ENCODE measurements around the gene EMILIN1.
A peak's percentile ranks its signal among the peaks of the same experiment; 100 is the strongest.

Gene EMILIN1

DNA sequence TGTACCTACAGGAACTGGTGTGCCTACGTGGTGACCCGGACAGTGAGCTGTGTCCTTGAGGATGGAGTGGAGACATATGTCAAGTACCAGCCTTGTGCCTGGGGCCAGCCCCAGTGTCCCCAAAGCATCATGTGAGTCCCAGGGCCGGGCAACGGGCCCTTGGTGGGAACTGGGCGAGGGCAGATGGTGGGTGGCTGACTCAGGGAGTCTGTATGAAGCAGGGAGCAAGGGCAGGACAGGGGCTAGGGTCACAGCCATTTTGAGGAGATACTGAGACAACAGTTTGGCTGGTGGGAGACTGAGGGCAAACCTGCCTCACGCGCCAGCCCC, 1.7 kb downstream of the EMILIN1 start:
- DNase-seq (ENCODE audit: low read depth in 2 of 2): no peak

DNA sequence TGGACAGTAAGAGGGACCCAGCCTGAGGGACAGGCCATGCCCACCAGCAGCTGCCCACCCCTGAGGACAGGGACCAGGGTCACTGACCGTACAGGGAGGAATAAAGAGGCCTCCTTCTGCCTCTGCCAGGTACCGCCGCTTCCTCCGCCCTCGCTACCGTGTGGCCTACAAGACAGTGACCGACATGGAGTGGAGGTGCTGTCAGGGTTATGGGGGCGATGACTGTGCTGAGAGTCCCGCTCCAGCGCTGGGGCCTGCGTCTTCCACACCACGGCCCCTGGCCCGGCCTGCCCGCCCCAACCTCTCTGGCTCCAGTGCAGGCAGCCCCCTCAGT, 2.2 kb downstream of the EMILIN1 start:
- DNase-seq (ENCODE audit: low read depth in 2 of 2): no peak

GRCh38 chr2:27081984-27082772, 3.8 kb downstream of the EMILIN1 start:
- no peak for DNase-seq (ENCODE audit: low read depth in 2 of 2)

DNA sequence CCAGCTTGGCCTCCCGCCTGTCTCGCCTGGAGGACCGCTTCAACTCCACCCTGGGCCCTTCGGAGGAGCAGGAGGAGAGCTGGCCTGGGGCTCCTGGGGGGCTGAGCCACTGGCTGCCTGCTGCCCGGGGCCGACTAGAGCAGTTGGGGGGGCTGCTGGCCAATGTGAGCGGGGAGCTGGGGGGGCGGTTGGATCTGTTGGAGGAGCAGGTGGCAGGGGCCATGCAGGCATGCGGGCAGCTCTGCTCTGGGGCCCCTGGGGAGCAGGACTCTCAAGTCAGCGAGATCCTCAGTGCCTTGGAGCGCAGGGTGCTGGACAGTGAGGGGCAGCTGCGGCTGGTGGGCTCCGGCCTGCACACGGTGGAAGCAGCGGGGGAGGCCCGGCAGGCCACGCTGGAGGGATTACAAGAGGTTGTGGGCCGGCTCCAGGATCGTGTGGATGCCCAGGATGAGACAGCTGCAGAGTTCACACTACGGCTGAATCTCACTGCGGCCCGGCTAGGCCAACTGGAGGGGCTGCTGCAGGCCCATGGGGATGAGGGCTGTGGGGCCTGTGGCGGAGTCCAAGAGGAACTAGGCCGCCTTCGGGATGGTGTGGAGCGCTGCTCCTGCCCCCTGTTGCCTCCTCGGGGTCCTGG, 4.5 kb downstream of the EMILIN1 start:
- no peak for DNase-seq (ENCODE audit: low read depth in 2 of 2)

- DNase-seq (ENCODE audit: low read depth in 2 of 2): no peak
Observed at GRCh38 chr2:27083410-27084296, 5.2 kb downstream of the EMILIN1 start.

DNA sequence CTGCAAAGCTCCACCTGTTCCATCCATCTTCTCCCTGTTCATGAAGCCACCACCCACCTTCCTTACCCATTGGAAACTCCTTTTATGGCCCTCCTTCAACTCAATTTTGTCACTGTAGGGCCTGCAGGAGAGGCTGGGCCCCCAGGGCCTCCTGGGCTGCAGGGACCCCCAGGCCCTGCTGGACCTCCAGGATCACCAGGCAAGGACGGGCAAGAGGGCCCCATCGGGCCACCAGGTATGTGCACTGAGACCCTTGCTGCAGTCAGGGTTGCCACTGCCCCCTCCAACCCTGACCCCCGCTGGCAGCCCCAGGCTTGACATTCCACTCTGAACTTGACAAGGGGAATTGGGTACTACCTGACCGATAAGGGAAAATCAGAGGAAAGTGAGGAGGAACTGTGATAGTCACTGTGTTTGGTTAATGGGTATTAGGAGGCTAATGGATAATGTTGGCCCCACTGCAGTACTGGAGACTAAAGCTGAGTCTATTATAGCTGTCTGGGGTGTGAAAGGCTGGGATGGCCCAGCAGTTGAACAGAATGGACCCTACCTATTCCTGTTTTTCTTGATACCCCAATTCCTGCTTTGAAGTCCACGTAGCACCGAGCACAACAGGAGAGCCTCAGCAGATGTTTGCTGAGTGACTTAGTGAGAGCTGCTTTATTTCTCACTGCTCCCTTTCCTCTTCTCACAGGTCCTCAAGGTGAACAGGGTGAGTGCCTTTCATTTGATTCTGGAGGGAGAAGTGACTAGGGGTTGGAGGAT, 6.1 kb downstream of the EMILIN1 start:
- DNase-seq (ENCODE audit: low read depth in 2 of 2): no peak

DNA sequence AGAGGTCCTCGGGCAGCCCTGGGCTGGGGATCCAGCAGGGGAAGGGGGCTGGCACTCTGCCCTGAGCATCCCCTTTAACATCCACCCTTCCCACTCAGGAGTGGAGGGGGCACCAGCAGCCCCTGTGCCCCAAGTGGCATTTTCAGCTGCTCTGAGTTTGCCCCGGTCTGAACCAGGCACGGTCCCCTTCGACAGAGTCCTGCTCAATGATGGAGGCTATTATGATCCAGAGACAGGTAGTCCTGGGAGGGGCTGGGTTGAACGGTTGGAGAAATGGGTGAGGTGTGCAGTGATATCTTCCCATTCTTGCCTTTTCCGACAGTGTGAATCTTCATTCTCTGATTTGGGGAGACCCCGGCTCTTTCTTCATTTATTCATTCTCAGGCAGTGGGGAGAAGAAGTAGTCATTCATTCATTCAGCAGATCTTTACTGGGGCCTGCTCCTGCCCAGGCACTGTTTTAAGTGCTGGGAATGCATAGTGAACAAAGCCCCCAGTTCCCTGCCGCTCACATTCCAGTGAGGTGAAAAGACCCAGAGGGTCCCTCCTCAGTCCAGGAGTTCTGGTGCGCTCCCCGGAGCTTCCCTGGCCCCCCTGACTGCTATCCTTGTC, 6.8 kb downstream of the EMILIN1 start:
- no peak for DNase-seq (ENCODE audit: low read depth in 2 of 2)

DNA sequence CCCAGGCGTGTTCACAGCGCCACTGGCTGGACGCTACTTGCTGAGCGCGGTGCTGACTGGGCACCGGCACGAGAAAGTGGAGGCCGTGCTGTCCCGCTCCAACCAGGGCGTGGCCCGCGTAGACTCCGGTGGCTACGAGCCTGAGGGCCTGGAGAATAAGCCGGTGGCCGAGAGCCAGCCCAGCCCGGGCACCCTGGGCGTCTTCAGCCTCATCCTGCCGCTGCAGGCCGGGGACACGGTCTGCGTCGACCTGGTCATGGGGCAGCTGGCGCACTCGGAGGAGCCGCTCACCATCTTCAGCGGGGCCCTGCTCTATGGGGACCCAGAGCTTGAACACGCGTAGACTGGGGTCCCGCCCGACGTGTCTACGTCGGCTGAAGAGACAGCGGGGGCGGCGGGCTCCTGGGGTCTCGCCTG, 7.3 kb downstream of the EMILIN1 start:
- no peak for DNase-seq (ENCODE audit: low read depth in 2 of 2)

DNA sequence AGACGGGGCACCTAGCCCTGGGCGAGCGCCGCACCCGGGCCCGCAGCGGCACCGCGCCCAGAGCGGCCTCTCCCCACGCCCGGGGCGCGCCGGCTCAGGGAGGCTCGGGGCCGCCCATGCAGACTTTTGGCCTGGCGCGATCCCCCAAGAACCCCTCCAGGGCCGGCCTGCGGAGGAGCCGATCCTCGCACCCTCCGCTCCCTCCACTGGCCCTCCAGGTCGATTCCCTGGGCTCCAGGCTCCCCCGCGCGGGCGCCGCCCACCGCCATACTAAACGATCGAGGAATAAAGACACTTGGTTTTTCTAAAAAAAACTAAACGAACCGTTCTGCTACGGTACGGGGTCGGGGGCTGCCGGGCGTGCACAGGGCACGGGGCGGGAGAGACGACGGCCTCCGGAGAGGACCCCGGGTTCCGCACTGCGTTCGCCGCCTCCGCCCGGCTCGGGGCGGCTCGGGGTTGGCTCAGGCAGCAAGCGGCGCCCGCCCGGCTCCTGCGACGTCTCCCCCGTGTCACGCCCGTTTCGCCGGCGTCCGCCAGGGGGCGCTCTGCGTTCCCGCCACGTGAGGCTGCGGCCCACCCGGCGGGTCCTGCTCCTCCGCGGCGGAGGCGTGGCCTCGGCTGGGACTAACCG, 7.8 kb downstream of the EMILIN1 start:
- peak; percentile 80 to 82 for DNase-seq (ENCODE audit: low read depth in 2 of 2)

DNA sequence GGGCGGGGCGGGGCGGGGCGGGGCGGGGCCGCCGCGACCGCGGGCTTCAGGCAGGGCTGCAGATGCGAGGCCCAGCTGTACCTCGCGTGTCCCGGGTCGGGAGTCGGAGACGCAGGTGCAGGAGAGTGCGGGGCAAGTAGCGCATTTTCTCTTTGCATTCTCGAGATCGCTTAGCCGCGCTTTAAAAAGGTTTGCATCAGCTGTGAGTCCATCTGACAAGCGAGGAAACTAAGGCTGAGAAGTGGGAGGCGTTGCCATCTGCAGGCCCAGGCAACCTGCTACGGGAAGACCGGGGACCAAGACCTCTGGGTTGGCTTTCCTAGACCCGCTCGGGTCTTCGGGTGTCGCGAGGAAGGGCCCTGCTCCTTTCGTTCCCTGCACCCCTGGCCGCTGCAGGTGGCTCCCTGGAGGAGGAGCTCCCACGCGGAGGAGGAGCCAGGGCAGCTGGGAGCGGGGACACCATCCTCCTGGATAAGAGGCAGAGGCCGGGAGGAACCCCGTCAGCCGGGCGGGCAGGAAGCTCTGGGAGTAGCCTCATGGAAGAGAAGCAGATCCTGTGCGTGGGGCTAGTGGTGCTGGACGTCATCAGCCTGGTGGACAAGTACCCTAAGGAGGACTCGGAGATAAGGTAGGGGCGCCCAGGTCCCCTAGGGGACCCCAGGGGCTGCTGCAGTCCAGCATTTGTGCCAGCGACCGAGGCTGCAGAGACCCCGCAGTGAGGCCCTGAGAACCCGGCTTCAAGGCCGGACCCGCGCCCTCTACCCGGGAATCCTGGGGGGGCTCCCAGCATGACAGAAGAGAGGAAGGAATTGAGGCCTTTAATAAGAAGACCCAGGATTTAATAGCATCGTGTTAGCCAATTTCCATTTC, 8.5 kb downstream of the EMILIN1 start, which contains the start of gene KHK:
KHK (plus strand) TSS at position 49 of the 870 bp plus-strand sequence; CDS start at position 537, 488 bp downstream.
- no peak for DNase-seq (ENCODE audit: low read depth in 2 of 2)

DNA sequence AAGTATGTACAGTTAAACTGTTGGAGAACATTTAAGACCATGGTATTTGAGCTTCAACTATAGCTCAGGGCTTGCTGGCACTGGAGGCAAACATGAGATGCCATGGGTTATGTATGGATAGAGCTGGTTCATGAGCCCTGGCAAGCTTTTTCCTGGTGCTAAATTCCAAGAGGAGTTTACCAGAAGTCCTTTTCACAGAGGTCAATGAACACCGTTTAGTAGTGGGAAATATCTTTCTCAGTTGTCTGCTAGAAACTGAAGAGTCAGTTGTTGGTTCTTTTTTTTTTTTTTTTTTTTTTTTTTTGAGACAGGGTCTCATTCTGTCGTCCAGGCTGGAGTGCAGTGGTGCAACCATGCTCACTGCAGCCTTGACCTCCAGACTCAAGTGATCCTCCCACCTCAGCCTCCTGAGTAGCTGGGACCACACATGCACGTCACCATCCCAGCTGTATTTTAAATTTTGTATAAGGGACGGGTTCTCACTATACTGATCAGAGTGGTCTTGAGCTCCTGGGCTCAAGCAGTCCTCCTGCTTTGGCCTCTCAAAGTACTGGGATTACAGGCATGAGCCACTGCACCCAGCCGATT, 9.5 kb downstream of the EMILIN1 start:
- DNase-seq (ENCODE audit: low read depth in 2 of 2): no peak

GRCh38 chr2:27088634-27089033, 10.2 kb downstream of the EMILIN1 start:
- no peak for DNase-seq (ENCODE audit: low read depth in 2 of 2)

DNA sequence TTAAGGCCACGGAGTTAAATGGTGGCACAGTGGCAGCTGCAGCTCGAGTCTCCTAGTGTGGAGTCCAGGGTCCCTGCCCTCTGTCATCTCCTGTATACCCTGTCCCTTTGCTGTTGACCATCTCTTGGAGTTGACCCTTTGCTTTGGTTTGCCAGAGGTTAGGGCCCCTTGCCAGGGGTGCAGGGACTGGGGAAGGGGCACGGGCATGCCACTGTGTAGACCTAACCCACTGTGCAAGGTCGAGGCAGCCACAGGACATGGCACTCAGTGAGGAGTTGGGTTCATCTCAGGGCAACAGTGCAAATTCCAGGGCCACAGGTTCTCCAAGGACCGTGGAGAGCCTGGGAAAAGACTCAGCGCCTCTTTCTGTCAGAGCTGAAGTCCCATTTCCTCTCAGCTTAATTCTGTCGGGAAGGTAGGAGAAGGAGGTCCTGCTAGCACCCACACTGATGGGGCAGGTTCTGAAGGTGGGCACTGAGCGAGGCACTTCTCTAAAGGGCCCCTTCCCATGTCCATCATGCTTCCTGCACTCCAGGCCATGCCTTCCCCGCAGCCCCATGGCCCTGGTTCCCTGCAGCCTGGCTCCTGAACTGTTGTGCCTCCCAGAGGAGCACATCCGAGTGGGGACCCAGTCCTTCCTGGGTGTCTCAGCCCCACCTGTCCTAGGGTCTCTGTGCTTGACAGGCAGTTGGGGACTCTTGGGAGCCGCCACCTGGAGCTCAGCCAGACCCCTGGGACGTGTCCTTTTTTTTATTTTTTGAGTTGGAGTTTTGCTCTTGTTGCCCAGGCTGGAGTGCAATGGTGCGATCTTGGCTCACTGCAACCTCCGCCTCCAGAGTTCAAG, 10.9 kb downstream of the EMILIN1 start:
- no peak for DNase-seq (ENCODE audit: low read depth in 2 of 2)

GRCh38 chr2:27091746-27092695, 13.6 kb downstream of the EMILIN1 start:
- DNase-seq (ENCODE audit: low read depth in 2 of 2): no peak

GRCh38 chr2:27092696-27093429, 14.4 kb downstream of the EMILIN1 start:
- DNase-seq (ENCODE audit: low read depth in 2 of 2): no peak

DNA sequence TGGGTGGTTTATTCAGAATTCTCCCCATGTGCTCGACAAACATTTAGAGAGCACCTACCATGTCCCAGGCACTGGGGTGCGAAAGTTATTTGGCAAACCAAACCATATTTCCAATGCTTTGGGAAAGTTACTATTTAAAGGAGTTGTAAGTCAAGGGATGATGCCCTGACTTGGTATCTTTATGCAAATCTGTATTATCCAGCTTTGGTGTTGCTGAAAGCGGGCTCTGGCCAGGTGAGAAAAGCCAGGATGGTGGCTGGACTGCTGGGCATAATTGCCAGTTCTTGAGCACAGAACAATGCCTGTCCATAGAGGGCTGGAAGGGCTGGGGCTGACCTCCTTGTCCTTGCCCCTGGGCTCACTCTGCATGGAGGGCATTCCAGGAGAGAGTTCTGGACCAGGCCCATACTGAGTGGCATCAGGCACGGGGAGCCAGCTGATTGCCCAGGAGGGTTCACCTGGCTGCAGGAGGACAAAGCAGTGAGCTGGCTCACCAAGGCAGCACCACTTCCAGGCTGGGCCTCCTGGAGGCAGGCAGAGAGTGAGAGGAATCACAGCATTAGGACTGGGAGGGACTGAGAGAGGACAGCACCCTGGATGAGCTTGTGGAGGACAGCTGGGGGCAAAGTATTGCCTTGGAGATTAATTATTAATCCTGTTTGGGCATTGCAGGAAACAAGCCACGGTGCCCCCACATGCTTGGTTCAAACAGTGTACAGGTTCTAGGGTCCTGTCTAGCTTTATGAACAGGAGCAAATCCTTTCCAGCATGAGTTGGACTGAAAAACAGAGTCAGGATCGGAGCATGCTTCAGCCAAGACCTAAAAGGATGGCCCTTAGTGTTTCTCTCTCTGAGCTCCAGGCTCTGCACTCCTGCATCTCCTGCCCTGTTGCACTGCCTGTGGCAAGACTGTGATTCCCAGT, 15.3 kb downstream of the EMILIN1 start:
- DNase-seq (ENCODE audit: low read depth in 2 of 2): no peak
